H1 (cell line): ENCODE measurements around the gene TBC1D24. TPM values are rescaled to one million over a fixed set of nuclear protein-coding genes. Genes with fewer than 3 reads are reported as not detected.
"Not testable (repeated sequence)": the region's sequence is repeated elsewhere in the genome, so short reads cannot be mapped to it uniquely, and the experiment has no call there.

Experiments used
- CTCF ChIA-PET: fragments of 300-600 bp; sonication (Branson Sonifier 250); formaldehyde crosslinking; loops from one replicate; lab custom pipeline; 2021; ENCODE audit not compliant: partially characterized antibody; lab: Charles Lee
- POLR2A ChIA-PET: fragments of 300-600 bp; sonication (Branson Sonifier 250); formaldehyde crosslinking; loops from one replicate; lab custom pipeline; 2021; ENCODE audit warnings: inconsistent platforms; ENCODE audit not compliant: partially characterized antibody; lab: Charles Lee
- DNase-seq, 2 experiments: peaks; one replicate each; pipeline versions ENCODE4 v3.0.0 to v3.0.0-alpha.2; 2010 to 2022; ENCODE audit warnings: low spot score in 2 of 2, low read depth in 1 of 2, mixed read lengths in 1 of 2
- FAIRE-seq: peaks from 2 replicates; lab custom pipeline; 2011; peaks lifted over from hg19 to GRCh38; lab: Jason Lieb, UNC
- H2AFZ ChIP-seq: 2 replicates; pipeline ENCODE4 v1.8.1; 2012; ENCODE audit warnings: low read length, inconsistent platforms
- H2AK5ac ChIP-seq: 2 replicates; pipeline ENCODE4 v1.6.1; 2013; ENCODE audit warnings: low read depth, low read length
- H2BK120ac ChIP-seq: replicated peaks from 2 replicates; pipeline ENCODE3; 2013; ENCODE audit warnings: low read depth, low read length, inconsistent platforms
- H2BK12ac ChIP-seq: 2 replicates; pipeline ENCODE4 v1.6.1; 2013; ENCODE audit warnings: low read depth, low read length
- H2BK15ac ChIP-seq: 2 replicates; pipeline ENCODE4 v1.6.1; 2013; ENCODE audit warnings: low read length
- H2BK20ac ChIP-seq: 2 replicates; pipeline ENCODE4 v1.6.1; 2013; ENCODE audit warnings: low read length
- H2BK5ac ChIP-seq: 2 replicates; pipeline ENCODE4 v1.6.1; 2013; ENCODE audit warnings: low read depth, low read length
- H3K14ac ChIP-seq: 2 replicates; pipeline ENCODE4 v1.6.1; 2013; ENCODE audit warnings: inconsistent platforms; ENCODE audit not compliant: insufficient read length
- H3K18ac ChIP-seq: 2 replicates; pipeline ENCODE4 v1.6.1; 2013; ENCODE audit warnings: low read length; ENCODE audit errors: extremely low read depth
- H3K23ac ChIP-seq: 2 replicates; pipeline ENCODE4 v1.6.1; 2013; ENCODE audit warnings: inconsistent platforms; ENCODE audit not compliant: insufficient read length
- H3K23me2 ChIP-seq: 2 replicates; pipeline ENCODE4 v1.6.1; 2013; ENCODE audit warnings: low read depth, low read length
- H3K27ac ChIP-seq: 2 replicates; pipeline ENCODE4 v1.6.1; 2011; ENCODE audit warnings: low read depth, low read length, inconsistent platforms
- H3K27me3 ChIP-seq, 4 experiments: replicated peaks in 1 of 4; 1 replicate in 1 of 4; 2 replicates in 3 of 4; pipeline versions ENCODE4 v1.6.1 to v1.8.1; 2011 to 2013; ENCODE audit warnings: low read length in 3 of 4, mild to moderate bottlenecking in 3 of 4, inconsistent platforms in 2 of 4, mixed read lengths in 2 of 4, moderate library complexity in 1 of 4; ENCODE audit not compliant: control insufficient read depth in 3 of 4, insufficient read depth in 3 of 4; ENCODE audit errors: extremely low read depth in 1 of 4
- H3K36me3 ChIP-seq, 4 experiments: 2 replicates each; pipeline versions ENCODE4 v1.6.1 to v1.8.1; 2011 to 2013; ENCODE audit warnings: mild to moderate bottlenecking in 4 of 4, low read length in 3 of 4, moderate library complexity in 2 of 4, control low read depth in 1 of 4, inconsistent platforms in 1 of 4; ENCODE audit not compliant: insufficient read depth in 4 of 4, control insufficient read depth in 2 of 4
- H3K4ac ChIP-seq: replicated peaks from 2 replicates; pipeline ENCODE3; 2013; ENCODE audit warnings: low read length, low read depth, mixed read lengths, inconsistent platforms; ENCODE audit not compliant: insufficient read length
- H3K4me1 ChIP-seq, 4 experiments: replicated peaks in 1 of 4; 1 replicate in 1 of 4; 2 replicates in 3 of 4; pipeline versions ENCODE4 v1.6.1 to v1.8.1; 2011 to 2013; ENCODE audit warnings: low read length in 3 of 4, inconsistent platforms in 2 of 4, mixed read lengths in 1 of 4; ENCODE audit not compliant: insufficient read depth in 4 of 4, control insufficient read depth in 3 of 4
- H3K4me2 ChIP-seq, 2 experiments: 2 replicates each; pipeline versions ENCODE4 v1.6.1 to v1.8.1; 2011 to 2013; ENCODE audit warnings: low read depth in 2 of 2, low read length in 2 of 2, control low read depth in 1 of 2, inconsistent platforms in 1 of 2, mild to moderate bottlenecking in 1 of 2; ENCODE audit not compliant: insufficient read depth in 1 of 2
- H3K4me3 ChIP-seq, 4 experiments: fragments of 200-600, 300-600 bp in 1 of 4; sonication (generic), shearing (Covaris generic), sonication (Bioruptor Twin) in 1 of 4; 2 replicates each; pipeline versions ENCODE4 v1.5.1 to v1.8.1; 2011 to 2016; ENCODE audit warnings: low read length in 4 of 4, low read depth in 3 of 4, control low read depth in 2 of 4, inconsistent platforms in 2 of 4, mild to moderate bottlenecking in 2 of 4, mixed read lengths in 1 of 4, moderate library complexity in 1 of 4; ENCODE audit not compliant: insufficient read depth in 2 of 4; ENCODE audit errors: extremely low read depth in 1 of 4
- H3K56ac ChIP-seq: replicated peaks from 2 replicates; pipeline ENCODE3; 2013; ENCODE audit warnings: low read depth, mild to moderate bottlenecking, mixed read lengths, low read length, inconsistent platforms; ENCODE audit not compliant: insufficient read length
- H3K79me1 ChIP-seq: 2 replicates; pipeline ENCODE4 v1.6.1; 2013; ENCODE audit warnings: low read depth, low read length, control low read depth
- H3K79me2 ChIP-seq, 2 experiments: 2 replicates each; pipeline versions ENCODE4 v1.6.1 to v1.8.1; 2012 to 2013; ENCODE audit warnings: low read length in 2 of 2, mild to moderate bottlenecking in 2 of 2, inconsistent platforms in 1 of 2; ENCODE audit not compliant: insufficient read depth in 2 of 2, control insufficient read depth in 1 of 2
- H3K9ac ChIP-seq, 4 experiments: replicated peaks in 1 of 4; 1 replicate in 1 of 4; 2 replicates in 3 of 4; pipeline versions ENCODE4 v1.6.1 to v1.8.1; 2011 to 2013; ENCODE audit warnings: low read depth in 3 of 4, low read length in 3 of 4, control low read depth in 2 of 4, mild to moderate bottlenecking in 2 of 4, moderate library complexity in 2 of 4, inconsistent platforms in 1 of 4; ENCODE audit errors: extremely low read depth in 1 of 4
- H3K9me3 ChIP-seq, 2 experiments: 2 replicates each; pipeline versions ENCODE4 v1.6.1 to v1.8.1; 2012 to 2013; ENCODE audit warnings: mild to moderate bottlenecking in 2 of 2, moderate library complexity in 2 of 2, control low read depth in 1 of 2, inconsistent platforms in 1 of 2, low read depth in 1 of 2, low read length in 1 of 2, mixed read lengths in 1 of 2; ENCODE audit not compliant: insufficient read depth in 2 of 2
- H4K20me1 ChIP-seq, 2 experiments: replicated peaks in 1 of 2; 2 replicates each; pipeline versions ENCODE3 to v1.8.1; 2011 to 2013; ENCODE audit warnings: inconsistent platforms in 2 of 2, low read length in 2 of 2, mild to moderate bottlenecking in 1 of 2; ENCODE audit not compliant: insufficient read depth in 2 of 2, control insufficient read depth in 1 of 2
- H4K5ac ChIP-seq: 2 replicates; pipeline ENCODE4 v1.6.1; 2013; ENCODE audit warnings: low read length, low read depth, mixed read lengths, inconsistent platforms; ENCODE audit not compliant: insufficient read length
- H4K8ac ChIP-seq: 2 replicates; pipeline ENCODE4 v1.8.0; 2013; ENCODE audit warnings: mild to moderate bottlenecking, moderate library complexity, low read length, inconsistent platforms; ENCODE audit not compliant: insufficient read depth; ENCODE audit errors: extremely low read depth
- H4K91ac ChIP-seq: replicated peaks from 2 replicates; pipeline ENCODE3; 2013; ENCODE audit warnings: low read length, mixed read lengths, inconsistent platforms; ENCODE audit not compliant: insufficient read length
- WGBS, 2 experiments: shearing (Covaris generic) in 1 of 2; methylation state at CpG; one replicate each; pipeline versions ENCODE4 v1.1.6 to v1.1.7; 2013 to 2015; ENCODE audit warnings: low lambda C conversion rate in 2 of 2, mixed read lengths in 2 of 2, inconsistent platforms in 1 of 2, low coverage in 1 of 2, missing lambda C conversion rate in 1 of 2; ENCODE audit not compliant: insufficient replicate concordance in 2 of 2, insufficient coverage in 1 of 2, insufficient read length in 1 of 2; ENCODE audit errors: extremely low coverage in 1 of 2, missing lambda C conversion rate in 1 of 2; 5-methylcytosine and 5-hydroxymethylcytosine counted together
- polyA plus RNA-seq, 7 experiments: library from polyadenylated mRNA; depleted of rRNA in 3 of 7; stranded (reverse) in 5 of 7; unstranded in 2 of 7; fragments of >200 nt in 5 of 7; fragments of 200-250 nt in 2 of 7; gene quantifications; 1 replicate in 5 of 7; 2 replicates in 1 of 7; 4 replicates in 1 of 7; pipeline versions ENCODE4 v1.2.1 to v1.2.3, GENCODE V29; 2011 to 2013; ENCODE audit warnings: missing spikeins in 2 of 7, mixed read lengths in 2 of 7
- total RNA-seq: library from RNA; stranded (reverse); fragmentation: NEBNext Ultra II Directional; extraction: Animal tissue kit (Norgen Biotek cat#: 25700); gene quantifications from 2 replicates; pipeline ENCODE4 v1.2.1, GENCODE V29; 2021

Gene TBC1D24
- total and polyA plus RNA-seq, 2 of the 8 experiments (the other 6 are each of a cell fraction or from before 2014, with no cell fraction given), result 8.7 to 21.5 TPM

DNA sequence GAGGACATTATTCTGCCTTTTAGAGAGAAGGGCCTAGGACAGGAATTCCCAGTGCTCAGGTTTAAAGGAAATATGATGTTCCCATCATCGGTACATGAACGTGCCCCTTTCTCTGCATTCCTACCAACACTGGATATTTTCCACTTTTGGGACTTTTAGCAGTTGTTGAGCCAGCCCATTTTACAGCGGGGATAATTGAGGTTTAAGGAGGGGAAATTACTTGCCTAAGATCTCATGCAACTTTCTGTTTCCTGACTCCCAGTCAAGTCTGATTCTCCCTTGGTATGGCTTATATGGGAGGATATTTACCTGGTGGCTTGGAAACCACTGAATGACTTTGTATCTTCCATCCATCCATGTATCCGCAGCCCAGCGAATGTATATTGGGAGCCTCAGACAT lies 59.4 kb downstream of the TBC1D24 start:
- H2BK15ac ChIP-seq, H3K18ac ChIP-seq, H3K56ac ChIP-seq, H2BK120ac ChIP-seq, H3K14ac ChIP-seq, H3K4me2 ChIP-seq, H4K5ac ChIP-seq, CTCF ChIA-PET, H2BK12ac ChIP-seq, H3K36me3 ChIP-seq, H3K23ac ChIP-seq, H3K27ac ChIP-seq, H3K4ac ChIP-seq, H2BK5ac ChIP-seq, H3K9me3 ChIP-seq, H4K91ac ChIP-seq, H3K9ac ChIP-seq, H2AK5ac ChIP-seq, H2BK20ac ChIP-seq, H3K79me1 ChIP-seq, H3K4me3 ChIP-seq, H4K8ac ChIP-seq, FAIRE-seq, H3K27me3 ChIP-seq, H2AFZ ChIP-seq, DNase-seq, H3K79me2 ChIP-seq: not testable (repeated sequence)
- WGBS, 2 experiments, result 88% methylated on average over 5 of the region's 5 CpGs; no CpG with 5 or more reads in 1 of the 2 experiments
- Histone ChIP-seq H3K23me2 (peaks cover 14% of the 10 kb centered on the region), H4K20me1 (peaks cover 0 to 12% of the 10 kb centered on the region in 2 experiments), H3K4me1 (peaks cover 0 to 11% (median 7%) of the 10 kb centered on the region in 4 experiments; a peak in 4 of 7 replicates)
- POLR2A ChIA-PET, result interaction anchor here (0.7 to 5.4 kb wide), 2 partner anchors 20 to 77 kb away, joined by 3 to 44 read pairs; partner anchors contain the start of gene ATP6V0C
